Measurements from ENCODE around the gene TM9SF2. TPM values are rescaled to one million over a fixed set of nuclear protein-coding genes. Genes with fewer than 3 reads are reported as not detected.

Gene TM9SF2
- total RNA-seq, 2 experiments from 2014 or later, result 37.2 to 38.2 TPM

DNA sequence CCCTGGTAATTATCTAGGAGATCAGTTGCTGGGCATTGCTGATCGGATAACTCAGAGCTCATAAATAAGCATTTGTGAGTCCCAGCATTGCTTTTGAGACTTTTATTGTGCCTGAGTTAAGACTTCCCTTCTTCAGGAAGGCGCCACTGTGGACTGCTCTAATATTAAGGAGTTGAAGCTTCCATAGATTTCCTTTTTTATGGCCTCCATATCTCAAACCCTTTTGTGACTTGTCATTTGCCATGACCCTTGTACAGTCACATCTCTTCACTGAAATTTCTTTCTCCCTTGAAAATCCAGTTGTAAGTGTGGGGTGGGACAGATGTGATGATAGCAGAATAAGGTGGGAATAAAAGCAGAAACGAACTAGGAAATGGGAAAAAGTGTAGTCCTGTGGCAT lies 6.3 kb downstream of the TM9SF2 start:
- peaks cover 7 to 9% of the 10 kb centered on the region in 2 experiments for H3K9me3 ChIP-seq (ENCODE audit: control insufficient read depth in 1 of 2, insufficient read depth in 1 of 2, low read length in 2 of 2)
- H3K27ac ChIP-seq (ENCODE audit: low read depth in 1 of 2, low read length in 2 of 2), result no peak overlapping the region
- DNase-seq, result no peak
- TF ChIP-seq, protein P1, sequence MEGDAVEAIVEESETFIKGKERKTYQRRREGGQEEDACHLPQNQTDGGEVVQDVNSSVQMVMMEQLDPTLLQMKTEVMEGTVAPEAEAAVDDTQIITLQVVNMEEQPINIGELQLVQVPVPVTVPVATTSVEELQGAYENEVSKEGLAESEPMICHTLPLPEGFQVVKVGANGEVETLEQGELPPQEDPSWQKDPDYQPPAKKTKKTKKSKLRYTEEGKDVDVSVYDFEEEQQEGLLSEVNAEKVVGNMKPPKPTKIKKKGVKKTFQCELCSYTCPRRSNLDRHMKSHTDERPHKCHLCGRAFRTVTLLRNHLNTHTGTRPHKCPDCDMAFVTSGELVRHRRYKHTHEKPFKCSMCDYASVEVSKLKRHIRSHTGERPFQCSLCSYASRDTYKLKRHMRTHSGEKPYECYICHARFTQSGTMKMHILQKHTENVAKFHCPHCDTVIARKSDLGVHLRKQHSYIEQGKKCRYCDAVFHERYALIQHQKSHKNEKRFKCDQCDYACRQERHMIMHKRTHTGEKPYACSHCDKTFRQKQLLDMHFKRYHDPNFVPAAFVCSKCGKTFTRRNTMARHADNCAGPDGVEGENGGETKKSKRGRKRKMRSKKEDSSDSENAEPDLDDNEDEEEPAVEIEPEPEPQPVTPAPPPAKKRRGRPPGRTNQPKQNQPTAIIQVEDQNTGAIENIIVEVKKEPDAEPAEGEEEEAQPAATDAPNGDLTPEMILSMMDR (IDR thresholded peaks at IDR 0.05), result no peak
- ChIA-PET CTCF (interaction anchor here (1.7 to 3.1 kb wide), 2 partner anchors 65 to 71 kb away, joined by 6 to 13 read pairs; no protein-coding TSS in a partner anchor), POLR2A (no interaction called here)
- peaks cover 53% of the 10 kb centered on the region for H3K36me3 Mint-ChIP-seq (ENCODE audit: low read depth)
- H3K27me3 ChIP-seq (ENCODE audit: control insufficient read depth in 1 of 2, insufficient read depth in 2 of 2, low read length in 2 of 2), result no peaks in the 10 kb centered on the region
- ATAC-seq (ENCODE audit: poor library complexity), result no peak
- no peak overlapping the region for H3K4me3 Mint-ChIP-seq
- no peaks in the 10 kb centered on the region for H3K27me3 Mint-ChIP-seq
- peaks cover 21% of the 10 kb centered on the region for H3K4me1 ChIP-seq (ENCODE audit: insufficient read depth, low read length)
- H3K9me3 Mint-ChIP-seq, result no peaks in the 10 kb centered on the region
- intact Hi-C loops (cut with DNase I, micrococcal nuclease), result loop anchor here in 1 of 2 experiments (10.0 kb wide), 2 partner anchors 123 to 213 kb away; no protein-coding TSS in a partner anchor
- H3K36me3 ChIP-seq (ENCODE audit: insufficient read depth, low read length), result peaks cover 25% of the 10 kb centered on the region
- H3K4me1 Mint-ChIP-seq (ENCODE audit: low read depth), result peaks cover 87% of the 10 kb centered on the region
- H3K4me3 ChIP-seq (ENCODE audit: low read length), result no peak overlapping the region
- no peak overlapping the region for H3K27ac Mint-ChIP-seq

DNA sequence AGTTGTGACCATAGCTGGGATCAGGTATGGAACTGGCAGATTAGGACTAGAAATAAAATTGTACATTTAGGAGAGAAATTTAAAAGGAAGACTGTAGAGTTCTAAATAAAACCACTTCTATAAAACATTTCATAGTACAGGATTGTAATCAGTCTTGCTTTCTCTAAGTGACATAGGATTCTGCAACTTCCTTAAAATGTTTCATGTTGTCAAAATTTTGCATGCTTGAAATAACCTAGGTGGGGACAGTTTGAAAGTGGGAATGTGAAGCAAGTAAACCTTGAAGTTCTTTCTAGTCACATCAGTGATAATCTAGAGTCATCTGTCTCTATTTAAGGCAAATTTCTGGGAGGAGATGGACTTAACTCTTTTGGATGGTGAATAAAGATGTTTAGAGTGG lies 6.7 kb downstream of the TM9SF2 start:
- Histone ChIP-seq H3K27ac (ENCODE audit: low read depth in 1 of 2, low read length in 2 of 2) (no peak overlapping the region), H3K4me1 (ENCODE audit: insufficient read depth, low read length) (peaks cover 21% of the 10 kb centered on the region), H3K36me3 (ENCODE audit: insufficient read depth, low read length) (peaks cover 25% of the 10 kb centered on the region), H3K9me3 (ENCODE audit: control insufficient read depth in 1 of 2, insufficient read depth in 1 of 2, low read length in 2 of 2) (peaks cover 7 to 9% of the 10 kb centered on the region in 2 experiments), H3K4me3 (ENCODE audit: low read length) (no peak overlapping the region), H3K27me3 (ENCODE audit: control insufficient read depth in 1 of 2, insufficient read depth in 2 of 2, low read length in 2 of 2) (no peaks in the 10 kb centered on the region)
- CTCF ChIA-PET, result interaction anchor here (1.7 kb wide), 1 partner anchor 66 kb away, joined by 6 read pairs; no protein-coding TSS in a partner anchor
- TF ChIP-seq, protein P1 (IDR thresholded peaks at IDR 0.05), result no peak
- Mint-ChIP-seq H3K27me3 (no peaks in the 10 kb centered on the region), H3K4me1 (ENCODE audit: low read depth) (peaks cover 87% of the 10 kb centered on the region), H3K4me3 (no peak overlapping the region), H3K27ac (no peak overlapping the region), H3K9me3 (no peaks in the 10 kb centered on the region), H3K36me3 (ENCODE audit: low read depth) (peaks cover 53% of the 10 kb centered on the region)
- POLR2A ChIA-PET, result no interaction called here
- no peak for ATAC-seq (ENCODE audit: poor library complexity)
- intact Hi-C loops (cut with DNase I, micrococcal nuclease), result loop anchor here in 1 of 2 experiments (10.0 kb wide), 2 partner anchors 123 to 213 kb away; no protein-coding TSS in a partner anchor
- DNase-seq, result no peak

DNA sequence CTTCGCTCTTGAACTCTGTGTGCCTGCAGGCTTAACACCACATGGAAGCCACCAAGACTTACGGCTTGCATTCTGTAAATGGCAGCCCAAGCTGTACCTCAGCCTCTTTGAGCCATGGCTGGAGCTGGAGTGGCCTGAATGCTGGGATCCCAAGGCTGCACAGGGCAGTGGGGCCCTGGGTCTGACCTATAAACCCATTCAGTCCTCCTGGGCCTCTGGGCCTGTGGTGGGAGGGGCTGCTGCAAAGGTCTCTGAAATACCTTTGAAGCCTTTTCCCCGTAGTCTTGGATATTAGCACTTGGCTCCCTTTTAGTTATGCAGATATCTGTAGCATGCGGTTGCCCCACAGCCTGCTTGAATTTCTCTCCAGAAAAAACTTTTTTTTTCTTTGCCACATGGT lies 8.2 kb downstream of the TM9SF2 start:
- ATAC-seq (ENCODE audit: poor library complexity) (no peak), DNase-seq (no peak)
- H3K36me3 ChIP-seq (ENCODE audit: insufficient read depth, low read length), result peaks cover 26% of the 10 kb centered on the region
- H3K9me3 Mint-ChIP-seq, result no peaks in the 10 kb centered on the region
- H3K36me3 Mint-ChIP-seq (ENCODE audit: low read depth), result peaks cover 60% of the 10 kb centered on the region
- TF ChIP-seq, protein P1 (IDR thresholded peaks at IDR 0.05), result no peak
- no peak overlapping the region for H3K4me3 Mint-ChIP-seq
- peaks cover 87% of the 10 kb centered on the region for H3K4me1 Mint-ChIP-seq (ENCODE audit: low read depth)
- peaks cover 7 to 9% of the 10 kb centered on the region in 2 experiments for H3K9me3 ChIP-seq (ENCODE audit: control insufficient read depth in 1 of 2, insufficient read depth in 1 of 2, low read length in 2 of 2)
- no peak overlapping the region for H3K27ac ChIP-seq (ENCODE audit: low read depth in 1 of 2, low read length in 2 of 2)
- no peak overlapping the region for H3K27ac Mint-ChIP-seq
- CTCF ChIA-PET, result no interaction called here
- no peak overlapping the region for H3K4me3 ChIP-seq (ENCODE audit: low read length)
- no peaks in the 10 kb centered on the region for H3K27me3 Mint-ChIP-seq
- POLR2A ChIA-PET, result no interaction called here
- intact Hi-C loops (cut with DNase I, micrococcal nuclease), result loop anchor here in 1 of 2 experiments (10.0 kb wide), 2 partner anchors 125 to 215 kb away; no protein-coding TSS in a partner anchor
- peaks cover 22% of the 10 kb centered on the region for H3K4me1 ChIP-seq (ENCODE audit: insufficient read depth, low read length)
- no peaks in the 10 kb centered on the region for H3K27me3 ChIP-seq (ENCODE audit: control insufficient read depth in 1 of 2, insufficient read depth in 2 of 2, low read length in 2 of 2)

Measured in CD4-positive, alpha-beta T cell (primary cell).